G401 (cell line): ENCODE data around the gene STEAP1. TPM values are rescaled to one million over a fixed set of nuclear protein-coding genes. Genes with fewer than 3 reads are reported as not detected.
"Not testable (repeated sequence)": the region's sequence is repeated elsewhere in the genome, so short reads cannot be mapped to it uniquely, and the experiment has no call there.

ENCODE experiments used
- DNase-seq: peaks from one replicate; pipeline ENCODE4 v3.0.0-alpha.2; 2015; ENCODE audit warnings: low spot score
- in situ Hi-C: cut with HindIII; loops from 2 replicates; pipeline ENCODE4 v1.10.0; 2016; ENCODE audit warnings: low sequenced_read_pairs, mixed read lengths
- total RNA-seq: library from RNA; depleted of rRNA; stranded (reverse); fragments of >200 nt; shearing (Covaris generic); gene quantifications from 2 replicates; pipeline ENCODE4 v1.2.3, GENCODE V29; 2014

Gene STEAP1
- total RNA-seq, 1 experiment from 2014 or later: not detected

GRCh38 chr7:90172121-90172520 is 17.9 kb downstream of the STEAP1 start:
- in situ Hi-C loops: no loop called here
- DNase-seq: no peak

- in situ Hi-C loops: no loop called here
- no peak for DNase-seq
Observed at GRCh38 chr7:90172624-90173023, 18.4 kb downstream of the STEAP1 start.

DNA sequence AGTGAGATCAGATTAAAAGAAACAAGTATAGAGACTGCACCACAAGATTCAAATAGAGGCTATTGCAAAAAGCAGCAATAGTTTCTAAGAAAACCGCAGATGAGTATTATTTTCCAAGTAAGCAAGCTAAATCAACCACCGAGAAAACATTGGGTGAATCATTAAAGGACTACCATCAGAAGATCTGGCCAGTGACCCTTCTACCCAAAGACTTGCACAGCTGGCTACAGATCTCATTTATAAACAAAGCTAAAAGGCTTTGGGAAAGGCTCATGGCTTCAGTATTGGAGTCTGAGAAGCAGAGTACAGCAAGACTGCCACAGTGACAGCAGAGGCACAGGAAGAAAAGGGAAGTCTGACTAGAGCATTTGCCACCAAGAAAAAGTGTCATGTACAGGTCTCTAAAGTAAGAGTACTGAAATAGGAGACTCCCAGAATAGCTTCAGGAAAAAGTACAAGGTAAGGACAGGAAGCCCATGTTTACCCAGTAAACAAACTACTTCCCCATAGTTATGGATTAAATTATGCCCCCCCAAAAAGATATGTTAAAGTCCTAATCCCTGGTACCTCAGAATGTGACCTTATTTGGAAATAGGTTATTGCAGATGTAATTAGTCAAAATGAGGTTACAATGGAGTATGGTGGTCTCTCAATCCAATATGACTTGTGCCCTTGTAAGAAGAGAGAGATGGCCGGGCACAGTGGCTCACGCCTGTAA is 19.0 kb downstream of the STEAP1 start:
- no peak for DNase-seq
- in situ Hi-C loops: no loop called here

DNA sequence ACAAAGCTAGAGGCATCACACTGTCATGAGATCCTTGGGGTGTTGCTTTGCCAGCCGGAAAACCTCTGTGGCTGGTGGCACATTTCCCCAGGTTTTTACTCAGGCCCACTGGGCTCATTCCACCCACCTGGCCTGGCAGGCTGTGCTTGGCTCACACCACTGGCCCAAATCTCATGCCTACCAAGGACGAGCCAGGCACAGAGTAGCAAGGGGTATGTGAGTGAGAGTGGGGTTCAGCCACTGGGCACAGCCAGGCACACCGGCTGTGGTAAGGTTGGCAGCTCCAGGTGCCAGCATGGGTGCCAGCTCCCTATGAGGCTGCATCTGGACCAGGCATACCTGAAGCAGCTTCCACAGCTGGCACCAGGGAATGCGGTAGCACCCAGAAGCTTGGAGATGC is 21.4 kb downstream of the STEAP1 start:
- in situ Hi-C loops: no loop called here
- DNase-seq: no peak

GRCh38 chr7:90176195-90176594 is 21.9 kb downstream of the STEAP1 start:
- in situ Hi-C loops: no loop called here
- DNase-seq: no peak

DNA sequence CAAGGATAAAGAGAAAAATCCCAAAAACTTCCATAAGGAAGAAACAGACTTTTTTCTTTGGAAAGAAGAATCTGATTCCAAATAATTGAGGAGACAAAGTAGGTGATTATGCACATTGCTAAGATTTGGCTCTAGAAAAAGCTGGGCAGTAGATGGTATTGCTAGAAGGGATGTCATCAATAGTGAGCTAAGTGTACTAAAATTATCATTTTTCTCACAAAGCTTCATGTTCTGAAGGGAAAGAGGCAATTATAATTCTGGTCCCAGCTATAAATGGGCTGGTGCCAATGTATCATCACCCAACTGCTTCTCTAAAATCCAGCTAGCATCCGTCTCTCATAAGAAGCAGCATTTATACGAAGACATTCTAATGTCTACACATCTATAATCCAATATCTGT is 23.9 kb downstream of the STEAP1 start:
- DNase-seq: no peak
- in situ Hi-C loops: no loop called here

- in situ Hi-C loops: no loop called here
- no peak for DNase-seq
Observed at GRCh38 chr7:90178679-90179278, 24.5 kb downstream of the STEAP1 start.

- DNase-seq: no peak
- in situ Hi-C loops: no loop called here
Observed at GRCh38 chr7:90180011-90180585, 25.8 kb downstream of the STEAP1 start.

- in situ Hi-C loops: no loop called here
Observed at GRCh38 chr7:90180649-90181048, 26.4 kb downstream of the STEAP1 start.

GRCh38 chr7:90181485-90181884 is 27.2 kb downstream of the STEAP1 start:
- in situ Hi-C loops: no loop called here

More at GRCh38 chr7:90180649-90181048, 26.4 kb downstream of the STEAP1 start:
- no peak for DNase-seq

GRCh38 chr7:90186290-90186689 is 32.0 kb downstream of the STEAP1 start:
- in situ Hi-C loops, DNase-seq: not testable (repeated sequence)

More at GRCh38 chr7:90181485-90181884, 27.2 kb downstream of the STEAP1 start:
- DNase-seq: no peak

- no peak for DNase-seq
- in situ Hi-C loops: no loop called here
Observed at GRCh38 chr7:90187507-90188050, 33.3 kb downstream of the STEAP1 start.

DNA sequence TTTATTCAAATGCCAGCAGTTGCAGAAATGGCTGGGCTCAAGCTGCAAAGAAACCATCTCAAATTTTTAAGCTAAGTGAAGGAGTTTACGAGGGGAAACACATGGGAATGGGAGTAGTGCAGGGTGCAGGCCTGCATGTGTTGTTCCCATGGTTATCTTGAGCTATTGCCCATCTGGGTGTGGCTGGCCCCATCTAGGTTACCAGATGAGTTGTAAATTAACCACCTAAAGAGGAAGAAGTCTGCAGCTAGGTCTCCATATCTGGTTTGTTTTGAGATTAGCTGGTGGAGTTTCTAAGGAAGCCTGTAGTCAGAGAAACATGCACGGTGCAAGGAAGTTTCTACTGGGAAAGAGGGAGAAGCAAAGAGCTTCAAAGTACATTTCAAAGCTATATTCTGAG is 34.0 kb downstream of the STEAP1 start:
- no peak for DNase-seq
- in situ Hi-C loops: no loop called here

- DNase-seq: no peak
- in situ Hi-C loops: no loop called here
Observed at GRCh38 chr7:90190995-90191394, 36.7 kb downstream of the STEAP1 start.

DNA sequence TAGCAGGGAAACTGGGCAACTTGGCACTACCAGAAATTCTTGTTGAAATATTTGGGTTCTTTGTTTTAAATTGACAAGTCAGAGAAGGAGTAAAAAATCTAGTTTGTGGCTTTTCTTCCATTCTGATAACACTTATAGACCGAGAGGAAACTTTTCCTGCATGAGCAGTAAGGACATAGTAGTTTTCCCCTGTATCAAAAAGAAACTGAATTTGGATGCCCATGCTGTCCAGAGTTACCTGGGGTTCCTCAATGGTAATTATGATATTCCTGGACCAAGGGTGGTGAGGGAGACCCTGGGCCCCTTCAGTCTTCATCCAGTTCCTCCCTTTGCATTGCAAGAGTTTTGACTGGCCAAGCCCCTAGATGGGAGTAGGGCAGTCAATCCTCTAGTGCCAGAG is 37.4 kb downstream of the STEAP1 start:
- in situ Hi-C loops: no loop called here
- no peak for DNase-seq

DNA sequence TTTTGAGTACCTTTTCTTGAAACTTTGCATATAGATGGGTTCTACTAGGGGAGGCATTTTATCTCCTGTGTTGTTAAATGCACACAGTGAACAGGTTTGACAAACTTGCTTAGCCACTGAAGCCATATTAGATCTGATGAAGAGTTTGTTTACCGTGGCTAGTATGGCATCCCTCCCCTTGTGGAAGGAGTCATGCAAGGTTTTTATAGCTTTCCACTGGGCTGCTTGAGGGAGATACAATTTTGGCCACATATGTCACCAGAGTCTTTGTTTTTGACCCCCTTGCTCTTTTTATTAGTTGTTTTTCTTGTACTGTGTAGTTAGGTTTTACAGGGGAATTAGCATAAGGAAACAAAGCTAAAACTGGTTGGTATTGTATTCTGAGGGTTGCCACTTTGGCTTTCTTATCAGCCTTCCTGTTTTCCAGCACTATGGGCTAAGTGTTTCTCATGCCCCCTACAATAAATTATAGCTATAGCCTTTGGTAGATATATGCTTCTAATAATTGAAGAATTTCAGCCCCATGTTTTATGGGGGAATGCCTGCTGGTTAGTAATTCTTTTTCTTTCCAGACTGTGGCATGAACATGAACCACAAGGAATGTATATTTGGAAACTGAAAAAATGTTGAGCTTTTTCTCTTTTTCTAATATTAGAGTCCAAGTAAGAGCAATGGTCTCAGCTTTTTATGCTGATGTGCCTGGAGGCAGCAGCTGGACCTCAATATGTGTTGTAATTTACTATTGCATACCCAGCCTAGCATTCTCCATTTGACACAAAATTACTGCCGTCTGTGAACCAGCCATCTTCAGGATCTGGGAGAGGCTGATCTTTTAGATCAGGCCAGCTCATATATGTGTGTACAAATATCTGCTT is 38.8 kb downstream of the STEAP1 start:
- in situ Hi-C loops: no loop called here
- DNase-seq: no peak

DNA sequence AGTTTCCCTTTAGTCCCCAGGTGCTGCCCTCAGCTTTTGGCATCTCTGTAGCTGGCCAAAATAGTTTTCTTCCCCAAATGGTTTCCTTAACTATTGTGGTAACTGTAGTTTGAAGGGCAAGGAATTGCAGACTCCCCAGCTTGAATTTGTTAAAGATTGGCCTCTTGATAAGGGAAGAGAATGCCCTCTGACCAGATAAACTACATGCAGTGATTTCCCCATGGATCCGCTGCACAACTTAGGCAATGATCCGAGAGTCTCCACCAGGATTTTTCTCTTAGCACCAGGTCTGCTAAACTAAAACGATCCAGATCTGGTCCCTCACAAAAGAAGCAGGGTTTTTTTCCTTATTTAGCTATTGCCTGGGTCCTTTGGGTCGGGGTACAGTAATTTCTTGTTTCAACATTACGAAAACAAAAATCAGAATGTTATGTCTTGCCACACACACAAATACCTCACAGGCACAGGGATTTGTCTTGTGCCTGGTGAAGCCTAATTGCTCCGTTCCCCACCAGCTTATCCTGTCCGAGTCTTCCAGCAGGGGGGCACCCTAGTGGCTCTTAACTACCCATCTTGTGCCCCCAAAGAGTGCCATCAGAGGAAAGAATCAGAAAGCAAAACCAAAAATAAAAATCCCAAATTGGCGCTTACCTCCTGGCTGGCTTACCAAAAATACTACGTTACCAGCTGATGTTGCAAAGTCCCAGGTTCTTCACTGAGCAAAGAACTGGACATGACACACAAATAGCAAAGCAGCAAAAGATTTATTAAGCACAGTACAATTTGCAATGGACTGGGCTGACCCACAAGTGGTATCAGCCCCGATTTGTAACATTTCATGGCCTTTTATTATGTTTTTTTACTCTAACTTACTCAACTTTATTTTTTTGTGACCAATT is 40.9 kb downstream of the STEAP1 start:
- no peak for DNase-seq
- in situ Hi-C loops: no loop called here

GRCh38 chr7:90201500-90202195 is 47.4 kb downstream of the STEAP1 start:
- in situ Hi-C loops: no loop called here
- no peak for DNase-seq
